Prostate gland (tissue), 2 donors: Measurements from ENCODE around the gene ZNF276.

Experiments used
- CTCF ChIP-seq, 4 experiments: fragments of 200-600 bp in 2 of 4; fragments of 450-650 bp in 2 of 4; sonication (generic) in 2 of 4; IDR thresholded peaks; 1 replicate in 3 of 4; 2 replicates in 1 of 4; pipeline ENCODE4 v1.5.1; 2016 to 2019; ENCODE audit warnings: antibody characterized with exemption in 4 of 4, mild to moderate bottlenecking in 2 of 4, moderate library complexity in 2 of 4
- POLR2A ChIP-seq: fragments of 450-650 bp; IDR thresholded peaks from one replicate; pipeline ENCODE4 v1.6.1; 2016; ENCODE audit warnings: antibody characterized with exemption, mild to moderate bottlenecking

- TF ChIP-seq CTCF (IDR thresholded peaks at IDR 0.05) (no peak), POLR2A (no peak)
Observed at GRCh38 chr16:89723279-89724250, 2.2 kb downstream of the ZNF276 start.
